Mesothelial cell of epicardium (in vitro differentiated cells): ENCODE measurements around the gene RBM27. TPM values are rescaled to one million over a fixed set of nuclear protein-coding genes. Genes with fewer than 3 reads are reported as not detected.
A peak's percentile ranks its signal among the peaks of the same experiment; 100 is the strongest.
"Not testable (repeated sequence)": the region's sequence is repeated elsewhere in the genome, so short reads cannot be mapped to it uniquely, and the experiment has no call there.

ENCODE experiments used
- DNase-seq, 2 experiments: peaks; one replicate each; pipeline ENCODE4 v3.0.0; 2021; ENCODE audit warnings: low spot score in 2 of 2; ENCODE audit not compliant: unreplicated experiment in 2 of 2
- H3K27ac Mint-ChIP-seq: 2 replicates; pipeline ENCODE4 v1.8.0; 2021; ENCODE audit warnings: mixed read lengths
- H3K27me3 Mint-ChIP-seq: 2 replicates; pipeline ENCODE4 v1.8.0; 2021; ENCODE audit warnings: low read depth, mixed read lengths
- H3K36me3 Mint-ChIP-seq: 2 replicates; pipeline ENCODE4 v1.8.0; 2021; ENCODE audit warnings: mixed read lengths
- H3K4me1 Mint-ChIP-seq: 2 replicates; pipeline ENCODE4 v1.8.0; 2021; ENCODE audit warnings: mixed read lengths
- H3K4me3 Mint-ChIP-seq: 2 replicates; pipeline ENCODE4 v1.8.0; 2021; ENCODE audit warnings: mild to moderate bottlenecking, moderate library complexity, mixed read lengths
- H3K9me3 Mint-ChIP-seq: 2 replicates; pipeline ENCODE4 v1.8.0; 2021; ENCODE audit warnings: mixed read lengths
- CTCF ChIP-seq: fragments of 200-600 bp; sonication (generic); IDR thresholded peaks from one replicate; pipeline ENCODE4 v1.5.0; 2021; ENCODE audit warnings: antibody characterized with exemption; ENCODE audit not compliant: unreplicated experiment
- total RNA-seq: library from RNA; stranded (reverse); gene quantifications from 3 replicates; pipeline ENCODE4 v1.2.1, GENCODE V29; 2021

The RBM27 gene
- total RNA-seq, 1 donor from 2014 or later = 23.1 TPM

DNA sequence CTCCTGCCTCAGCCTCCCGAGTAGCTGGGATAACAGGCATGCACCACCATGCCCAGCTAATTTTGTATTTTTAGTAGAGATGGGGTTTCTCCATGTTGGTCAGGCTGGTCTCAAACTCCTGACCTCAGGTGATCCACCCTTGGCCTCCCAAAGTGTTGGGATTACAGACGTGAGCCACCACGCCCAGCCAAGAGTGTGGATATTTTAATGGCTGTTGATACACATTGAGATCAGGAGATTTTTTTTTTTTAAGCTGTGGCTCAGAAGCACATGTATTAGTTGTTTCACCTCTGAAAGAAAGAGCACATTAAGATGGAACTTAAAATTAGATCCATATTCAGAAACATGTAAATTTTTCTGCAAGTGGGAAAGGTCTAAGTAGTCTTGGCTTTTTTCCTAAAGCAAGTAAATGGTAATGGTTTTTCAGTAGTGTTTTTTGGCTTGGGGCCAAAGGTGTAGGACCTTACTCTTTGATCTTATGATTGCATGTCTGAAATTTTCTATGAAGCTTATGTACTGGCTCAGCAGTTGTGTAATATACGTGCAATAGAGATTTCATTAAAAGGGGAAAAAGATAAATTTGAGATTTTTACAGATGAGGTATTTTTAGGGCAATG lies 9.9 kb downstream of the RBM27 start:
- peaks cover 17% of the 10 kb centered on the region for H3K4me1 Mint-ChIP-seq
- no peaks in the 10 kb centered on the region for H3K9me3 Mint-ChIP-seq
- H3K27me3 Mint-ChIP-seq = no peaks in the 10 kb centered on the region
- DNase-seq = no peak
- TF ChIP-seq CTCF = no peak
- peaks cover 4% of the 10 kb centered on the region for H3K36me3 Mint-ChIP-seq
- H3K27ac Mint-ChIP-seq = peak overlapping the region; percentile 72
- H3K4me3 Mint-ChIP-seq = no peak overlapping the region

DNA sequence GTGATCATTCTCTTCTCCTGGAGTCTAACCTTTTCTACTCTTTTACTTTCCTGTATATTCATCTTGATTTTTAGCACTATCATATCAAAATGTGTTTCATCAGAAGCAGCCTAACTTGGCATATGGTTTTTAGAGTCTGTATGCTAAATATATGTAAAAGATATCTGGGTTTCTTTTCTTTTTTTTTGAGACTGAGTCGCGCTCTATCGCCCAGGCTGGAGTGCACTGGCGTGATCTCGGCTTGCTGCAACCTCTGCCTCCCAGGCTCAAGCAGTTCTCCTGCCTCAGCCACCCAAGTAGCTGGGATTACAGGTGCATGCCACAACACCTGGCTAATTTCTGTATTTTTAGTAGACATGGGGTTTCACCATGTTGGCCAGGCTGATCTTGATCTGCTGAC lies 11.5 kb downstream of the RBM27 start:
- not testable (repeated sequence) for H3K27ac Mint-ChIP-seq, H3K27me3 Mint-ChIP-seq, DNase-seq, H3K9me3 Mint-ChIP-seq, H3K4me3 Mint-ChIP-seq
- H3K4me1 Mint-ChIP-seq = peaks cover 17% of the 10 kb centered on the region
- H3K36me3 Mint-ChIP-seq = peaks cover 12% of the 10 kb centered on the region

- H3K9me3 Mint-ChIP-seq = no peaks in the 10 kb centered on the region
- H3K27me3 Mint-ChIP-seq = no peaks in the 10 kb centered on the region
- no peak overlapping the region for H3K27ac Mint-ChIP-seq
- no peak for TF ChIP-seq CTCF
- H3K4me3 Mint-ChIP-seq = no peak overlapping the region
- H3K4me1 Mint-ChIP-seq = peaks cover 14% of the 10 kb centered on the region
- DNase-seq = no peak
- peaks cover 15% of the 10 kb centered on the region for H3K36me3 Mint-ChIP-seq
Observed at GRCh38 chr5:146218168-146218567, 14.8 kb downstream of the RBM27 start.

DNA sequence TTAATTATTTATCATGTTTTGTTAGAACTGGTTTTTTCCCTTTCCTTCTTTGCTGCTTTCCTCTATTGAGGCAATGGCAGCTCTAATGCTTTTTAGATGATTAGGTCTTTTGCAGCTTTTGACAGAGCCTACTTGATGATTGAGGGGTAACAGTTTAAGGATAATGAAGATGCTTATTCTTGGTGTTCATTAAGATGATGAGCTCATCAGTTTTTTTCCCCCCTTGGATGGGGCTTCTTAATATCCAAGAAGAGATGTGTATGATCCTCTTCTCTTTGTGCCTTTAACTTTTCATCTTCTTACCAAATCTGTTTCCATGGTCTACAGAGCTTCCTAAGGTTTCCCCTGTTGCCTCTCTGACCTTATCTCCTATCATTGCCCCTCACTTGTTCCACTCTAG lies 15.8 kb downstream of the RBM27 start:
- DNase-seq = no peak
- TF ChIP-seq CTCF = no peak
- Mint-ChIP-seq H3K4me3 (no peak overlapping the region), H3K27ac (no peak overlapping the region), H3K27me3 (no peaks in the 10 kb centered on the region), H3K4me1 (peaks cover 5% of the 10 kb centered on the region), H3K36me3 (peaks cover 18% of the 10 kb centered on the region), H3K9me3 (no peaks in the 10 kb centered on the region)

GRCh38 chr5:146221234-146221633 lies 17.8 kb downstream of the RBM27 start:
- TF ChIP-seq CTCF = no peak
- no peaks in the 10 kb centered on the region for H3K4me1 Mint-ChIP-seq
- DNase-seq = no peak
- H3K36me3 Mint-ChIP-seq = peaks cover 24% of the 10 kb centered on the region
- no peaks in the 10 kb centered on the region for H3K9me3 Mint-ChIP-seq
- H3K27ac Mint-ChIP-seq = no peak overlapping the region
- no peak overlapping the region for H3K4me3 Mint-ChIP-seq
- H3K27me3 Mint-ChIP-seq = no peaks in the 10 kb centered on the region

DNA sequence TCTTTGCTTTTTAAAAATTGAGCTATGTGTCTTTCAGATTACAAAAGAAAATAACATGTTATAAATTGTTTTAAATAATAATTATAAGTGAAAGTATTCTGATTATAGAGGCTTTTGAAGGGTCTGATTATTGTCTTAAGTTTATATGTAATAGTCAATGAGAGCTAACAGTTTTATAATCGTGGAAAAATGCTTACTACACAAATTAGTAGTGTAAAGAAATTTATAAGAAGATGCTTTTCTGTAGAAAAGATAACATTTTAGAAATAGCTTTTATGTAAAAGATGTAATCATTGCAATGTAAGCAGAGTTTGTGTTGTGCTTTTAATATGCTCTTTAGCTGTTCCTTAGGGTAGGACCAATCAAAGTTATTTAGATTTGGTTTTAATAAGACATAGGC lies 18.6 kb downstream of the RBM27 start:
- no peak for DNase-seq
- Mint-ChIP-seq H3K9me3 (no peaks in the 10 kb centered on the region), H3K27me3 (no peaks in the 10 kb centered on the region), H3K4me3 (no peak overlapping the region), H3K4me1 (no peaks in the 10 kb centered on the region), H3K36me3 (peaks cover 26% of the 10 kb centered on the region), H3K27ac (no peak overlapping the region)
- no peak for TF ChIP-seq CTCF
